Endothelial cell (in vitro differentiated cells): ENCODE data around the gene FAM222B. TPM values are rescaled to one million over a fixed set of nuclear protein-coding genes. Genes with fewer than 3 reads are reported as not detected.
"Not testable (repeated sequence)": the region's sequence is repeated elsewhere in the genome, so short reads cannot be mapped to it uniquely, and the experiment has no call there.

ENCODE experiments used
- DNase-seq: peaks from one replicate; pipeline ENCODE4 v3.0.0; 2021; ENCODE audit warnings: low spot score
- H3K27ac Mint-ChIP-seq: one replicate; pipeline ENCODE4 v1.8.0; 2021; ENCODE audit warnings: mixed read lengths, inconsistent platforms; ENCODE audit not compliant: unreplicated experiment
- H3K27me3 Mint-ChIP-seq: one replicate; pipeline ENCODE4 v1.8.0; 2021; ENCODE audit warnings: mild to moderate bottlenecking, moderate library complexity, mixed read lengths, inconsistent platforms; ENCODE audit not compliant: unreplicated experiment
- H3K36me3 Mint-ChIP-seq: one replicate; pipeline ENCODE4 v1.8.0; 2021; ENCODE audit warnings: mild to moderate bottlenecking, low read depth, mixed read lengths, inconsistent platforms; ENCODE audit not compliant: unreplicated experiment
- H3K4me1 Mint-ChIP-seq: one replicate; pipeline ENCODE4 v1.8.0; 2021; ENCODE audit warnings: mild to moderate bottlenecking, mixed read lengths, inconsistent platforms; ENCODE audit not compliant: unreplicated experiment
- H3K4me3 Mint-ChIP-seq: one replicate; pipeline ENCODE4 v1.8.0; 2021; ENCODE audit warnings: mild to moderate bottlenecking, mixed read lengths, inconsistent platforms; ENCODE audit not compliant: unreplicated experiment
- H3K9me3 Mint-ChIP-seq: one replicate; pipeline ENCODE4 v1.8.0; 2021; ENCODE audit warnings: mixed read lengths, inconsistent platforms; ENCODE audit not compliant: unreplicated experiment
- CTCF ChIP-seq: fragments of 200-600 bp; sonication (generic); IDR thresholded peaks from one replicate; pipeline ENCODE4 v1.5.0; 2021; ENCODE audit warnings: antibody characterized with exemption; ENCODE audit not compliant: unreplicated experiment
- total RNA-seq: library from RNA; stranded (reverse); fragmentation: NEBNext Ultra II Directional; extraction: Animal tissue kit (Norgen Biotek cat#: 25700); gene quantifications from one replicate; pipeline ENCODE4 v1.2.1, GENCODE V29; 2021; ENCODE audit not compliant: unreplicated experiment

The FAM222B gene
- total RNA-seq, 1 donor from 2014 or later, result 69.9 TPM

GRCh38 chr17:28726226-28726626, 116.4 kb downstream of the FAM222B start, which contains the start of gene TLCD1:
TLCD1 (minus strand) TSS chr17:28726233; CDS start chr17:28726097, 136 bp downstream.
- H3K27ac Mint-ChIP-seq, result peak within 1 kb of the TSS; percentile 76
- DNase-seq, result no peak
- H3K27me3 Mint-ChIP-seq, result peaks cover 22% of the 10 kb centered on the region
- peak within 1 kb of the TSS; percentile 93 for H3K4me3 Mint-ChIP-seq
- peaks cover 31% of the 10 kb centered on the region for H3K36me3 Mint-ChIP-seq
- TF ChIP-seq CTCF, result no peak
- no peaks in the 10 kb centered on the region for H3K9me3 Mint-ChIP-seq
- peaks cover 24% of the 10 kb centered on the region for H3K4me1 Mint-ChIP-seq

GRCh38 chr17:28725660-28726225, 116.8 kb downstream of the FAM222B start:
- Mint-ChIP-seq H3K27ac (peak overlapping the region; percentile 64), H3K4me3 (peak overlapping the region; percentile 91), H3K36me3 (peaks cover 35% of the 10 kb centered on the region), H3K27me3 (peaks cover 23% of the 10 kb centered on the region), H3K4me1 (peaks cover 28% of the 10 kb centered on the region), H3K9me3 (no peaks in the 10 kb centered on the region)
- DNase-seq, result peak; percentile 69
- TF ChIP-seq CTCF, result no peak

- DNase-seq, result no peak
- H3K36me3 Mint-ChIP-seq, result peaks cover 41% of the 10 kb centered on the region
- no peaks in the 10 kb centered on the region for H3K9me3 Mint-ChIP-seq
- no peak for TF ChIP-seq CTCF
- H3K27ac Mint-ChIP-seq, result peak overlapping the region; percentile 76
- H3K27me3 Mint-ChIP-seq, result peaks cover 26% of the 10 kb centered on the region
- H3K4me3 Mint-ChIP-seq, result peak overlapping the region; percentile 91
- H3K4me1 Mint-ChIP-seq, result peaks cover 34% of the 10 kb centered on the region
Observed at GRCh38 chr17:28725166-28725659, 117.4 kb downstream of the FAM222B start.

GRCh38 chr17:28724500-28725165, 118.0 kb downstream of the FAM222B start:
- Mint-ChIP-seq H3K27ac (no peak overlapping the region), H3K4me1 (peaks cover 39% of the 10 kb centered on the region), H3K27me3 (peaks cover 31% of the 10 kb centered on the region), H3K9me3 (no peaks in the 10 kb centered on the region), H3K36me3 (peaks cover 45% of the 10 kb centered on the region), H3K4me3 (peak overlapping the region; percentile 91)
- DNase-seq, result no peak
- TF ChIP-seq CTCF, result no peak

GRCh38 chr17:28723836-28724499, 118.6 kb downstream of the FAM222B start:
- H3K27me3 Mint-ChIP-seq, result peaks cover 32% of the 10 kb centered on the region
- H3K4me3 Mint-ChIP-seq, result peak overlapping the region; percentile 91
- peaks cover 43% of the 10 kb centered on the region for H3K4me1 Mint-ChIP-seq
- DNase-seq, H3K9me3 Mint-ChIP-seq: not testable (repeated sequence)
- peaks cover 46% of the 10 kb centered on the region for H3K36me3 Mint-ChIP-seq
- peak overlapping the region; percentile 25 for H3K27ac Mint-ChIP-seq
